Astrocyte of the spinal cord (primary cell): Measurements from ENCODE around the gene ADORA2A.

Experiments
- DNase-seq: peaks from one replicate; pipeline ENCODE4 v3.0.0; 2011; ENCODE audit warnings: low read depth, low spot score
- H3K4me3 ChIP-seq: 2 replicates; pipeline ENCODE4 v1.5.1; 2011; ENCODE audit warnings: low read depth, mild to moderate bottlenecking, low read length, moderate library complexity
- CTCF ChIP-seq: IDR thresholded peaks from 2 replicates; pipeline ENCODE4 v1.5.1; 2012; ENCODE audit warnings: low read depth, mild to moderate bottlenecking, low read length, inconsistent platforms
- in situ Hi-C: cut with HindIII; loops from 2 replicates; pipeline ENCODE4 v1.10.0; 2017; ENCODE audit warnings: low sequenced_read_pairs

ADORA2A gene

GRCh38 chr22:24427500-24428164 is at the start of gene ADORA2A:
Gene ADORA2A (plus strand): TSS chr22:24427599. CDS start chr22:24433405, 5,806 bp downstream.
- H3K4me3 ChIP-seq = no peak within 1 kb of the TSS
- DNase-seq = no peak
- in situ Hi-C loops = no loop called here
- TF ChIP-seq CTCF = no peak

DNA sequence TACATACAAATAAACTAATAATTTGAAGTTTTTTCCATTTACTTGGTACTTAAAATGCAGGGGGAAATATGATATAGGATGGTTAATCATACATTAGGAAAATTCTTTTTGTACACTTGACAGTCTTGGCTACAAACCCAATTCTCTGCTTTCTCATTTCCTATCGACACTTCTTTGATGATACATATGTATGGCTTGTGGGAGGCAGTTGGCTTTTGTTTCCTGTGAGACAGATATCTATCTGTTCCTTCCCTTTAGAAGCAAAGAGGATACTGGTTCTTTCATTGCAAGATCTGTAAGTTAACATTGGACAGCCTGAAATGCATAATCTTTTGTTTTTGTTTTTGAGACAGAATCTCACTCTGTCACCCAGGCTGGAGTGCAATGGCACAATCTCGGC is 47.9 kb upstream of the ADORA2A start:
- no peak overlapping the region for H3K4me3 ChIP-seq
- in situ Hi-C loops = no loop called here
- DNase-seq = no peak
- no peak for TF ChIP-seq CTCF

DNA sequence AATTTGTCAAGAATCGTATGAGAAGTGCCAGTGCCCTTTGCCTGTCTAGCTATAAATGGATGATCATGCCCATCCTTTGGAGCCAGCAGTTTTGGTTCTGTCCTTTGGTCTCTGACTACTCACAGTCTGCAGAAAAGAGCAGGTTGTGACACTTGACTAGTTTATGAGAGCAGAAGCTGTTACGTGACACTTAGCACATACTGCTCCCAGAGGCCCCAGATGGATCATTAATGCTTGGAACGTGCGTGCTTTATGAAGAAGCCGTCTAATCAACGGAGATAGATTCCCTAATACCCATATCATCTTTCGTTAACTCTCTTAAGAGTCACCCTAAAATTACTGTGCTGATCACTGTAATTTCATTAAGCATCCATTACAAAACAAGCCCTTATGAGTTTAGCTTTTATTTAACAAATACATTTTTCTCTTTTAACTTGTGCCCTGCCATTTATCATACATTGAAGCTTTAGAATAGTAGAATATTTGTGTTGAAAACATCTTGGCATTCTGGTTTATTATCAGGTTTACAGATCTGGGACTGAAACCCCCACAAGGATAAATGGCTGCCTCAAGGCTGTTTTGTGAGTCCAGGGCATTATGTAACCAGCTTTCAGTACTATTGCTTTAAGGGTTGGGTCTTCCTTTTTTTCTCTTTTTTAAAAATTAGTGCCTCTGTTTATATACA is 47.0 kb upstream of the ADORA2A start:
- no peak for DNase-seq
- no peak for TF ChIP-seq CTCF
- in situ Hi-C loops = no loop called here
- no peak overlapping the region for H3K4me3 ChIP-seq

- no peak overlapping the region for H3K4me3 ChIP-seq
- in situ Hi-C loops = no loop called here
- no peak for TF ChIP-seq CTCF
- DNase-seq = no peak
Measured at GRCh38 chr22:24380905-24381230, 46.5 kb upstream of the ADORA2A start.

DNA sequence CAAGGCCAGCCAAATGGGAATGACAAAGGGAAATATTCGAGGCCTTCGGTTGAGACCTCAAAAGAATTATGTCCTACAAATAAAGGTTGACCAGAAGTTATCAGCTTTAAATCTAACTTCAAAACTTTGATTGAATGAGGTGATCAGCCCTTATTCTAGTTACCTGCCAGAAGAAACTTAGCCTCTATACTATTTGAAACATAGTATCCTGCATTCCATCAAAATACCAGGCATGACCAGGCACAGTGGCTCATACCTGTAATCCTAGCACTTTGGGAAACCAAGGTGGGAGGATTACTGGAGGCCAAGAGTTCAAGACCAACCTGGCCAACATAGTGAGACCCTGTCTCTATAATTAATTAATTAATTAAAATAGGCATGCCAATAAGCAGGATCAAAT is 44.3 kb upstream of the ADORA2A start:
- in situ Hi-C loops = no loop called here

GRCh38 chr22:24384131-24384530 is 43.3 kb upstream of the ADORA2A start:
- in situ Hi-C loops = no loop called here
- H3K4me3 ChIP-seq = no peak overlapping the region
- DNase-seq = no peak
- TF ChIP-seq CTCF = no peak

More for the DNA sequence above, 44.3 kb upstream of the ADORA2A start:
- DNase-seq = no peak
- no peak overlapping the region for H3K4me3 ChIP-seq
- no peak for TF ChIP-seq CTCF
